ENCODE measurements around the gene ABI3BP.

ABI3BP gene

GRCh38 chr3:100765437-100765975 is 227.7 kb downstream of the ABI3BP start:
- DNase-seq = no peak

DNA sequence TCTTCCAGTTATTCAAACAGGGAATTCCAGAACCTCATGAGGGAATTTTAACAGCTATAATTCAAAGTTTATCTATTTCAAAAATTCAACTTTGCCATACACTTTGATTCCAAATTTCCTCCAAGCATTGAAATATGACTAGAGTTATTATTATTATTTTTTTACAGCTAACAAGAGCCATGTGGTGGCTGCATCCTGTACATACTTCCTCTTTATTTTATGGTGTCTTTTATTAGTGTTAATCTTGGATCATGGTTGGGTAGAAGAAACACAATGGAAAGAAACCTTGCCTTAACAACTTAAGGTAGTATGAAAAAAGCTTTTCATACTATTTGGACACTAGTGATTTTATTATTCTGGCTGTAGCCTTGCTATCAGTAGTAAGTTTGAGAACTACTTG is 231.3 kb downstream of the ABI3BP start:
- DNase-seq = no peak

GRCh38 chr3:100761211-100761942 is 231.8 kb downstream of the ABI3BP start:
- no peak for DNase-seq

- no peak for DNase-seq
These were observed 232.8 kb downstream of the ABI3BP start for GRCh38 chr3:100760377-100760776.

DNA sequence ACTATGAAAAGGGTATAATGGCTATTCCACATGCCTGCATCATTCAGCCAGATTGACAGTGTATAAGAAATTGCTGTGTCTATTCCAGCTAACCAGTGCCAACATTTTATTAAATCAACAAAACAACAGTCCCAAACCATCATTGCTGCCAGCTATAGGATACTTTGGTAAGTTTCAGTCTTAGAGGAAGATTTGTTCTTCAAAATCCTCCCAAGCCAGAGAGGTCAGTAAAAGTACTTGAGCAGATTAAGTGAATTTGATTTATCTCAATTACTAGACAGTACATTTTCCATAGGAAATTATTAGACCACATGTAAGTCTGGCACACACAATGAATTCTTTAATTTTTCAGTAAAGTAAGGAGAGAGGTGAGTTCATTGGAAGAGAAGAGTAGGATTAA is 233.3 kb downstream of the ABI3BP start:
- DNase-seq = no peak

GRCh38 chr3:100759159-100759558 is 234.1 kb downstream of the ABI3BP start:
- no peak for DNase-seq

GRCh38 chr3:100756441-100756840 is 236.8 kb downstream of the ABI3BP start:
- no peak for DNase-seq

GRCh38 chr3:100754563-100755334 is 238.5 kb downstream of the ABI3BP start:
- no peak for DNase-seq

GRCh38 chr3:100753846-100754245 is 239.4 kb downstream of the ABI3BP start:
- no peak for DNase-seq

DNA sequence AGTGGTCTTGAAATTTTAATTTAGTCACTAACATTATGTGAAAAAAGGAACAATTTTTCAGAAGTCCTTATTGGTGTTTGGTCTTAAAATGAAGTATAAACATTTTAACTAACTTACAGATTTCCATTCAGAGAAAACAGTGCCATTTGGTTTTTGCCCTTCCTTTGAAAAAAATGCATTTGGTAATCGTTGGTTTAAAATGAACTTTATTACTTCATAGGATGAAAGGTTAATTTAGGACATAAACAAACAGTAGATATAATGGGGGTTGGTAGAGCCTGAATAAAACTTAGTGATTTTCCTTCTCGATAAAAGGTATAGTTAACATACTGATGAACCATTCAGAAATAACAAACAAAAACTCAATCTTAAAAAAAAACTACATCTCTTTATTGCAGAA is 244.3 kb downstream of the ABI3BP start:
- DNase-seq = no peak

- no peak for DNase-seq
These were observed 245.0 kb downstream of the ABI3BP start for GRCh38 chr3:100748220-100748619.

DNA sequence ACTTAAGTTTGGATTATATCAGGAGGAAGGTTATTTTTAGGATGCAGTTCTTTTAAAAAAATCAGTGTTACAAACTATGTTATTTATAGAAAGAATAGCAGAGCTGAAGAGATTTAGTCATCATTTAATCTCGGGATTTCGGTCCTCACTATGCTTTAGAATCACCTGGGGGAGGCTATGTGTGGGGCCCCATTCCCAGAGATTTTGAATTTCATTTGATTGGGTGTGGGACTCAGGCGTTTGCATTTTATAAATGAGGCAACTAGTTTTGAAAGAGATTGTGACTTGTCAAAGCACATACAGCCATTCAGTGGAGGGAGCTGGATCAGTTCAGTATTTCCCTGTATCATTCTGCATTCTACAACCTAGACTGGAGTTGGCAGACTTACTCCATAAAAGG is 247.1 kb downstream of the ABI3BP start:
- DNase-seq = no peak

GRCh38 chr3:100745617-100746016 is 247.6 kb downstream of the ABI3BP start:
- DNase-seq = no peak

GRCh38 chr3:100744671-100745070 is 248.6 kb downstream of the ABI3BP start:
- DNase-seq = no peak

GRCh38 chr3:100743535-100743934 is 249.7 kb downstream of the ABI3BP start:
- no peak for DNase-seq

GRCh38 chr3:100740207-100740606 is 253.0 kb downstream of the ABI3BP start:
- DNase-seq = no peak

- DNase-seq = no peak
These were observed 255.9 kb downstream of the ABI3BP start for GRCh38 chr3:100737334-100737733.

- DNase-seq = no peak
These were observed 260.8 kb downstream of the ABI3BP start for GRCh38 chr3:100732435-100732834.

GRCh38 chr3:100730524-100730923 is 262.7 kb downstream of the ABI3BP start:
- no peak for DNase-seq

DNA sequence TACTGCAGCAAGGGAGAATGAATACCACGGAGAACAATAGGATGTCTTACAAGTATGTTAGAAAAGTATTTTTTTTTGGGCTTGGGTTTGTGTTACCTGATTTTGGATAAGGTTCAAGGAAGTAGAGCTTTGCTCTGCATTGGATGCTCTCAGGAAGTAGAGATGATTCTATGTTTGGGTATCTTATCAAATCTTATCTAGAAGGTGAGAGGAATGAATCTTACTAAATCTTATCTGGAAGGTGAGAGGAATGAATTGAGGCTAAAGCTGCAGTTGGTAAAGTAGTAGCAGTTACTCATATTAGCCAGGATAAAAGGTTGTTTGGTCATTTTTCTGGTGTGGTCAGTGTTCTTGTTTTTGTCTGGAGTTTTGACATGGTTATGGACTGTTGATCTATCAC is 266.5 kb downstream of the ABI3BP start:
- DNase-seq = no peak

DNA sequence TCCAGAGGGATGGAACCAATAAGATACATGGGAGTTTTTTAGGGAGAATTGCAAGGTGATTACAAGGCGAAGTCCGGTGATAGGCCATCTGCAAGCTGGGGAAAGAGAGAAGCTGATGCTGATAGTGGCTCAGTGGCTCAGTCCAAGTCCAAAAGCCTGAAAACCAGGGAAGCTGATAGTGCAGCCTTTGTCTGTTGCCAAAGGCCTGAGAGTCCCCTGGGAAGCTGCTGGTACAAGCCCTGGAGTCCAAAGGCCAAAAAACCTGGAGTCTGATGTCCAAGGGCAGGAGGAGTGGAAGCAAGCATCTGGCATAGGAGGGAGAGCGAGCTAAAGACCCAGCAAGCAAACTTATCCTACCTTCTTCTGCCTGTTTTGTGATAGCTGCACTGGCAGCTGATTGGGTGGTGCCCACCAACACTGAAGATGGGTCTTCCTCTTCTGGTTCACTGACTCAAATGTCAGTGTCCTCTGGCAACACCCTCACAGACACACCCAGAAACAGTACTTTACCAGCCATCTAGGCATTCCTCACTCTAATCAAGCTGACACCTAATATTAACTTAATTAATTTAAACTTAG is 267.2 kb downstream of the ABI3BP start:
- DNase-seq = no peak

GRCh38 chr3:100720426-100720825 is 272.8 kb downstream of the ABI3BP start:
- DNase-seq = no peak

DNA sequence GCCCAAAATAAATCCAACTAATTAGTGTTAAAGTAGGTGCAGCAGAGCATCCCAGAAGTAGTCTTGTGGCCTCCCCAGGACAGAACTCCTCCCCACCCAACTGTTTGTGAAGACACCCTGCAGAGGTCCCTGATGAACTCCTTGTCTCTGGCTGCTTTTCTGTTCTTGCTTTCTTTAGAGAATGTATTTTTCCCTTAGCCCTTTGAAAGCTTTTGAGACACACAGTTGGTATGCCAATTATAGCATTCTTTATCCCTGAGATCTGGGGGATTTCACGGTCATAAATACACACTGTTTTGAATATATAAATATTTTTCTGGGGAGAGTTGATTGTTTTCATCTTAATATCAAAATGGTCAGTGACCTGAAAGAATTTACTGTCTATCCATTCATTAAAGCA is 274.1 kb downstream of the ABI3BP start:
- no peak for DNase-seq
